ENCODE results near the gene ATP1B3.
"Not testable (repeated sequence)": the region's sequence is repeated elsewhere in the genome, so short reads cannot be mapped to it uniquely, and the experiment has no call there.

The ATP1B3 gene

DNA sequence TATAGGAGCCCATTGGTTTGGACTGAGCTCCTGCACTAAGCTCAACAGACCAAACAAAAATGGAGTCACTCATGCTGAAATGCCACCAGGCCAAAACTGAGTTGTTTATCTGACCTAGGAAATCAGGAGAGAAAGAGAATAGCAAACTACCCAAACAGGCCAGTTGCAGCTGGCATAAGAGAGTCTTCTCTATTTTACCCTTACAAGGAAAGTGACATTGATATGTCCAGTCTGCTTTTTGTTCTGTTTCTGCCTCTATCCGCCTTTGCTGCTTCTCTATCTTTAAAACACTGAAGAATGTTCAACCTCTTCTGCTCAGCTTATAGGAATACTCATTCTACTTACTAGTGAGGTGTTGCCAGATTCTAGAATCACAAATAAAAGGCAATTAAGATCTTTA lies 95.1 kb downstream of the ATP1B3 start:
- Histone ChIP-seq H3K36me3 (ENCODE audit: insufficient read depth, low read length) (peaks cover 27% of the 10 kb centered on the region), H3K9ac (ENCODE audit: insufficient read length) (no peak overlapping the region), H3K4me3 (no peak overlapping the region), H3K9me3 (ENCODE audit: low read depth, low read length) (no peaks in the 10 kb centered on the region), H3K27ac (no peak overlapping the region)
- DNase-seq (ENCODE audit: low read depth, low spot score) = no peak
- no peak for TF ChIP-seq POLR2AphosphoS5 (IDR thresholded peaks at IDR 0.05; ENCODE audit: borderline replicate concordance, low read depth, low read length)

DNA sequence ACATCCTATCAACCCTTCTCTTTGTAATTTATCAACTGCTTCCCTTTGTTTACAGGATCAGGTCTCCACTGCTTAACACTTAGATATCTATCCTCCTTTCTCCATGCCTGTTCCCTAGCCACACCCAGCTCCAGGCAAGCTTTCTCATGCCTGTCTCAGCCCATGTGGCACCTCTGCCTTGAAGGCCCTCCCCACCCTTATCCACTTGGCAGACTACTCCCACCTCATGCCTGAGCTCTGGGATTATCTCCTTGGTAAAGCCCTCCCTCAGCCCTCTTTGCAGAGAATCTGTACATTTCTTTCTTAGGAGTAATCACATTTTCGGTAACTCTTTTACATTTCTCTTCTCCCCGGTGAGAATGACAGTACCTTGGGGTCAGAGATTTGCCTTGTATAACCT lies 96.0 kb downstream of the ATP1B3 start:
- peaks cover 27% of the 10 kb centered on the region for H3K36me3 ChIP-seq (ENCODE audit: insufficient read depth, low read length)

DNA sequence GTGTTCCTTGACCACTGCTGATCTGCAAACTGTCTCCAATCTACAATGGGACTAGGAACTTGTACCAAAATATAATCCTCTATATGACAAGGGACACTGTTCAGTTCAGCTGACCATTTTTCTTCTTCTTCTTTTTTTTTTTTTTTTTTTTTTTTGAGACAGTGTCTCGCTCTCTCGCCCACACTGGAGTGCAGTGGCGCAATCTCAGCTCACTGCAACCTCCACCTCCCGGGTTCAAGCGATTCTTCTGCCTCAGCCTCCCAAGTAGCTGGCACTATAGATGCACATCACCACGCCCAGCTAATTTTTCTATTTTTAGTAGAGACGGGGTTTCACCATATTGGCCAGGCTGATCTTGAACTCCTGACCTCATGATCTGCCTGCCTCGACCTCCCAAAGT lies 98.3 kb downstream of the ATP1B3 start:
- not testable (repeated sequence) for H3K9ac ChIP-seq (ENCODE audit: insufficient read length); DNase-seq (ENCODE audit: low read depth, low spot score); H3K27ac ChIP-seq; H3K9me3 ChIP-seq (ENCODE audit: low read depth, low read length); H3K4me3 ChIP-seq
- peaks cover 29% of the 10 kb centered on the region for H3K36me3 ChIP-seq (ENCODE audit: insufficient read depth, low read length)

More for the DNA sequence above, 96.0 kb downstream of the ATP1B3 start:
- TF ChIP-seq FOXP2 (optimal IDR thresholded peaks at IDR 0.05; ENCODE audit: control extremely low read depth, extremely low read length, insufficient read depth) = no peak
- TF ChIP-seq EZH2 (IDR thresholded peaks at IDR 0.05) = no peak
- TF ChIP-seq POLR2AphosphoS5 (IDR thresholded peaks at IDR 0.05; ENCODE audit: borderline replicate concordance, low read depth, low read length) = no peak
- no peak for DNase-seq (ENCODE audit: low read depth, low spot score)
- no peak overlapping the region for H3K4me3 ChIP-seq
- H3K9me3 ChIP-seq (ENCODE audit: low read depth, low read length) = no peaks in the 10 kb centered on the region
- H3K27ac ChIP-seq = no peak overlapping the region
- no peak overlapping the region for H3K9ac ChIP-seq (ENCODE audit: insufficient read length)
